Endothelial cell (in vitro differentiated cells): Measurements from ENCODE around the gene KRTAP10-11. TPM values are rescaled to one million over a fixed set of nuclear protein-coding genes. Genes with fewer than 3 reads are reported as not detected.

Experiments
- DNase-seq: peaks from one replicate; pipeline ENCODE4 v3.0.0; 2021; ENCODE audit warnings: low spot score
- H3K27ac Mint-ChIP-seq: one replicate; pipeline ENCODE4 v1.8.0; 2021; ENCODE audit warnings: mixed read lengths, inconsistent platforms; ENCODE audit not compliant: unreplicated experiment
- H3K27me3 Mint-ChIP-seq: one replicate; pipeline ENCODE4 v1.8.0; 2021; ENCODE audit warnings: mild to moderate bottlenecking, moderate library complexity, mixed read lengths, inconsistent platforms; ENCODE audit not compliant: unreplicated experiment
- H3K36me3 Mint-ChIP-seq: one replicate; pipeline ENCODE4 v1.8.0; 2021; ENCODE audit warnings: mild to moderate bottlenecking, low read depth, mixed read lengths, inconsistent platforms; ENCODE audit not compliant: unreplicated experiment
- H3K4me1 Mint-ChIP-seq: one replicate; pipeline ENCODE4 v1.8.0; 2021; ENCODE audit warnings: mild to moderate bottlenecking, mixed read lengths, inconsistent platforms; ENCODE audit not compliant: unreplicated experiment
- H3K4me3 Mint-ChIP-seq: one replicate; pipeline ENCODE4 v1.8.0; 2021; ENCODE audit warnings: mild to moderate bottlenecking, mixed read lengths, inconsistent platforms; ENCODE audit not compliant: unreplicated experiment
- H3K9me3 Mint-ChIP-seq: one replicate; pipeline ENCODE4 v1.8.0; 2021; ENCODE audit warnings: mixed read lengths, inconsistent platforms; ENCODE audit not compliant: unreplicated experiment
- CTCF ChIP-seq: fragments of 200-600 bp; sonication (generic); IDR thresholded peaks from one replicate; pipeline ENCODE4 v1.5.0; 2021; ENCODE audit warnings: antibody characterized with exemption; ENCODE audit not compliant: unreplicated experiment
- total RNA-seq: library from RNA; stranded (reverse); fragmentation: NEBNext Ultra II Directional; extraction: Animal tissue kit (Norgen Biotek cat#: 25700); gene quantifications from one replicate; pipeline ENCODE4 v1.2.1, GENCODE V29; 2021; ENCODE audit not compliant: unreplicated experiment

KRTAP10-11 gene
- total RNA-seq, 1 donor from 2014 or later = not detected

- Mint-ChIP-seq H3K9me3 (no peaks in the 10 kb centered on the region), H3K27me3 (peaks cover 11% of the 10 kb centered on the region), H3K4me1 (no peaks in the 10 kb centered on the region), H3K4me3 (no peak overlapping the region), H3K27ac (no peak overlapping the region), H3K36me3 (no peaks in the 10 kb centered on the region)
- no peak for DNase-seq
- no peak for TF ChIP-seq CTCF
Measured at GRCh38 chr21:44650265-44650972, 4.2 kb downstream of the KRTAP10-11 start.

DNA sequence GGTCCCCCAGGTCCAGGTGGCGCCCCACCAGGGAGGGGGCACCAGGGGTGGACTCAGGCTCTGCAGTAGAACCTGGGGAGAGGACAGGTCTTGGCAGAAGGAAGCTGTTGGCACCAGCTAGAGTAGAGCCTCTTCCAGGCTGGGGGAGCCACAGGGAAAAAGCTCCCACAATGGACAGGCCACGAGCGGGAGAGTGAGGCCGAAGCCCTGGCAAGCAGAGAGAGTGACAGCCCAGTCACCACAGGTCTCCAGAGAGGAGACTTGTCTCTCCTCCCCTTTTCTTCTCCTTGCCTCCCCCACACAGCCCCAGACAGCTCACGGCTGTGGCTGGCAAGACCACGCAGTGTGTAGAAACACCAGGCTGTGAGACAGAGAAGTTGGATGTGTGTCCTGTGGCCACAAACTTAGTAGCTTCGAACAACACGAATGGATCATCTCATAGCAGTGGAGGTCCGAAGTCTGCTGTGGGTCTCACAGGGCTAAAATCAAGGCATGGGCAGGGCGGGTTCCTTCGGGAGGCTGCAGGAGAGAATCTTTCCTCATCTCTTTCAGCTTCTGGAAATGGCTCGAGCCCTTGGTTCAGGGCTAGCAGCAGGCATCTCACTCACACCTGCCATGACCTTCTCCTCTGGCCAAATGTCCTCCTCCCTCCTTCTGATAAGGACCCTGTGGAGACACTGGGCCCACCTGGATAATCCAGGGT, 4.9 kb downstream of the KRTAP10-11 start:
- no peaks in the 10 kb centered on the region for H3K4me1 Mint-ChIP-seq
- H3K9me3 Mint-ChIP-seq = no peaks in the 10 kb centered on the region
- H3K27ac Mint-ChIP-seq = no peak overlapping the region
- DNase-seq = no peak
- no peak for TF ChIP-seq CTCF
- no peaks in the 10 kb centered on the region for H3K36me3 Mint-ChIP-seq
- peaks cover 11% of the 10 kb centered on the region for H3K27me3 Mint-ChIP-seq
- H3K4me3 Mint-ChIP-seq = no peak overlapping the region

DNA sequence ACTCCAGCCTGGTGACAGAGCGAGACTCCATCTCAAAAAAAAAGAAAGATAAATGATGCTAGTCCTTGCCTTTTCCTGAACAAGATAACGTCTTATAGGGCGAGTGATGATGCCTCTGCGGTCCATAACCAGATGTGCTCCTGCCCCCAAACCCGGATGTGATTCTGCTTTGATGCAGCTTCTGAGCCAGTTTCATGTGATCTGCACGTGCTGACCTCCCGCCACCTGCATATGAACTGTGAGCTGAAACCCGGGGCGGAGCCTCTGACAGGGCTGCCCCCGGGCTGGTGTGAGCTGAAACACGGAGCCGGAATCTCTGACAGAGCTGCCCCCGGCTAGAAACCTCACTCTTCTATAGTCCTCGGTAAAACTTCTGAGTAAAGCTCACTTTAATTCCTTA, 6.9 kb downstream of the KRTAP10-11 start:
- Mint-ChIP-seq H3K36me3 (peaks cover 13% of the 10 kb centered on the region), H3K27ac (no peak overlapping the region), H3K9me3 (no peaks in the 10 kb centered on the region), H3K27me3 (peaks cover 8% of the 10 kb centered on the region), H3K4me3 (no peak overlapping the region), H3K4me1 (no peaks in the 10 kb centered on the region)
- TF ChIP-seq CTCF = no peak
- no peak for DNase-seq

GRCh38 chr21:44653656-44654575, 7.7 kb downstream of the KRTAP10-11 start:
- Mint-ChIP-seq H3K36me3 (peaks cover 13% of the 10 kb centered on the region), H3K9me3 (no peaks in the 10 kb centered on the region), H3K27ac (no peak overlapping the region), H3K27me3 (peaks cover 8% of the 10 kb centered on the region), H3K4me3 (no peak overlapping the region), H3K4me1 (peaks cover 3% of the 10 kb centered on the region)
- no peak for TF ChIP-seq CTCF
- no peak for DNase-seq
